GM12891 (cell line): ENCODE results near the gene CHMP4A.
A peak's percentile ranks its signal among the peaks of the same experiment; 100 is the strongest.

Source experiments
- DNase-seq: peaks from one replicate; pipeline ENCODE4 v3.0.0; 2011; ENCODE audit warnings: low spot score; ENCODE audit not compliant: insufficient read length
- FAIRE-seq: peaks from 2 replicates; lab custom pipeline; 2011; peaks lifted over from hg19 to GRCh38; lab: Jason Lieb, UNC
- PAX5 ChIP-seq: IDR thresholded peaks from 2 replicates; pipeline ENCODE4 v1.6.1; 2011; ENCODE audit warnings: low read length, moderate library complexity, mild to moderate bottlenecking; ENCODE audit not compliant: insufficient read depth, severe bottlenecking
- POLR2A ChIP-seq: IDR thresholded peaks from 2 replicates; pipeline ENCODE4 v1.6.1; 2011; ENCODE audit warnings: low read depth, low read length, control low read depth
- POLR2AphosphoS5 ChIP-seq: IDR thresholded peaks from 2 replicates; pipeline ENCODE4 v1.6.1; 2011; ENCODE audit warnings: low read depth, low read length, control low read depth
- POU2F2 ChIP-seq: IDR thresholded peaks from 2 replicates; pipeline ENCODE4 v1.6.1; 2011; ENCODE audit warnings: low read depth, mild to moderate bottlenecking, control low read depth, low read length, moderate library complexity
- SPI1 ChIP-seq: IDR thresholded peaks from 2 replicates; pipeline ENCODE4 v1.6.1; 2011; ENCODE audit warnings: low read depth, low read length, control low read depth
- TAF1 ChIP-seq: IDR thresholded peaks from 2 replicates; pipeline ENCODE4 v1.6.1; 2011; ENCODE audit warnings: low read depth, low read length, control low read depth

The CHMP4A gene

DNA sequence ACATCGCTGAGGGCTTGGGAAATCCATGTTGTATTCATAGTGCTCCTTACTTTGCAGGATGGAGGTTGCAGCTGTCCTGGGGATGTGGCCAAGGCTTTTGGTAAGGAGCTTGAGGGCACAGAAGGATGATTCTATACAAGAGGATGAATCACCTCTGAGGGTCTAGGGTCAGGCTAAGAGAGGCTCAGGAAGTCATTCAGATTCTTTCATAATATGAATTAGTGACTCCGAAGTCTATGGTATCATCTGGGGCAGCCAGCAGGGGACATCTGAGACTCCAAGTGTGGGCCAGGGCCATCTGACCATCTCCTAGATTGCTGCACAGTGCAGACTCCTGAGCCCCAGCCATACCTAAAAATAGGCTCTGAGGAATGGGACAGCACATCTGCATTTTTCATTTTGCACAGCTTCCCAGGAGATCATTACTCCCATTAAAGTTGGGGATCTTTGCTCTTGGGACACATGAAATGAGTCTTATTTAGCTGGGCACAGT lies 24.2 kb upstream of the CHMP4A start:
- TF ChIP-seq TAF1 (no peak), PAX5 (no peak), POU2F2 (no peak), POLR2AphosphoS5 (no peak), SPI1 (no peak), POLR2A (no peak)
- FAIRE-seq (no peak), DNase-seq (no peak)

DNA sequence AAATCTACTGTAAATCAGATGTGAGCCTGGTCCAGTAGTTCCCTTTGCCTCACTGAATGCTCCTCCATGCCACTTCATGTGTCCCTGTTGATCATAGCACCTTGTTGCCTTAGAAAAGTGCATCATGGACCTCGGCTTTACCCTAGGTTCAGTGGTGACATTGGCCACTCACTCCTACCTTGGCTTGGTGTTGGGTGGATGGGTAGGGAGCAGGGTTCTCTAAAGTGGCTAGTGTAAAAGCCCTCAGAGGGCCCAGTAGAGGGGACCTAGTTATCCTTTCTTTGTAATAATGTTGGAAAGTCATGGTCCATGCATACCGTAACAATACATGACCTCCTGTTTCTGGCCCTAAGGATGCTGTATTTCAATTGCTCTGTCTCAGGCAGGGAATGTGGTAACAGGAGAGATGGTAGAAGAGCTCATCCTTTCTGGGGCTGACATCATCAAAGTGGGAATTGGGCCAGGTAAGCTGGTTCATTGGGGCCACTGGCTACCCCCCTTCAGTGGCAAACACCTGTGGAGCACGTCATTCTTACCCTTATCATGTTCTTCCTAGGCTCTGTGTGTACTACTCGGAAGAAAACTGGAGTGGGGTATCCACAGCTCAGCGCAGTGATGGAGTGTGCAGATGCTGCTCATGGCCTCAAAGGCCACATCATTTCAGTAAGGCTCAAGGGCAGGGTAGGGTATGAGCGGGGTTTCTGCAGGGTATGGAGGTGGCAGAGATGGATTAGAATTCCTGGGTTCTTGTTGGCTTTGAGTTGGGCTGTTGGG lies 23.6 kb upstream of the CHMP4A start:
- no peak for FAIRE-seq

GRCh38 chr14:24235804-24236688 lies 22.8 kb upstream of the CHMP4A start:
- no peak for DNase-seq
- TF ChIP-seq POLR2AphosphoS5 = no peak; the same call in 1 of the 2 replicates
- no peak for TF ChIP-seq TAF1
- no peak for TF ChIP-seq SPI1
- TF ChIP-seq POLR2A = no peak
- no peak for TF ChIP-seq PAX5
- no peak for TF ChIP-seq POU2F2
- FAIRE-seq = no peak

More for the DNA sequence above, 23.6 kb upstream of the CHMP4A start:
- TF ChIP-seq POLR2A = peak; percentile 40; the same call in 1 of the 2 replicates
- TF ChIP-seq POLR2AphosphoS5 = peak; percentile 33; the same call in 1 of the 2 replicates
- no peak for TF ChIP-seq PAX5
- no peak for TF ChIP-seq POU2F2
- DNase-seq = no peak

GRCh38 chr14:24234095-24235005 lies 21.1 kb upstream of the CHMP4A start:
- DNase-seq (no peak), FAIRE-seq (no peak)
- TF ChIP-seq TAF1 (no peak), SPI1 (no peak)

GRCh38 chr14:24233538-24233866 lies 20.2 kb upstream of the CHMP4A start:
- peak; percentile 16 for FAIRE-seq
- TF ChIP-seq POU2F2 (no peak), SPI1 (no peak), TAF1 (no peak), PAX5 (no peak), POLR2AphosphoS5 (no peak), POLR2A (no peak)
- DNase-seq = no peak

DNA sequence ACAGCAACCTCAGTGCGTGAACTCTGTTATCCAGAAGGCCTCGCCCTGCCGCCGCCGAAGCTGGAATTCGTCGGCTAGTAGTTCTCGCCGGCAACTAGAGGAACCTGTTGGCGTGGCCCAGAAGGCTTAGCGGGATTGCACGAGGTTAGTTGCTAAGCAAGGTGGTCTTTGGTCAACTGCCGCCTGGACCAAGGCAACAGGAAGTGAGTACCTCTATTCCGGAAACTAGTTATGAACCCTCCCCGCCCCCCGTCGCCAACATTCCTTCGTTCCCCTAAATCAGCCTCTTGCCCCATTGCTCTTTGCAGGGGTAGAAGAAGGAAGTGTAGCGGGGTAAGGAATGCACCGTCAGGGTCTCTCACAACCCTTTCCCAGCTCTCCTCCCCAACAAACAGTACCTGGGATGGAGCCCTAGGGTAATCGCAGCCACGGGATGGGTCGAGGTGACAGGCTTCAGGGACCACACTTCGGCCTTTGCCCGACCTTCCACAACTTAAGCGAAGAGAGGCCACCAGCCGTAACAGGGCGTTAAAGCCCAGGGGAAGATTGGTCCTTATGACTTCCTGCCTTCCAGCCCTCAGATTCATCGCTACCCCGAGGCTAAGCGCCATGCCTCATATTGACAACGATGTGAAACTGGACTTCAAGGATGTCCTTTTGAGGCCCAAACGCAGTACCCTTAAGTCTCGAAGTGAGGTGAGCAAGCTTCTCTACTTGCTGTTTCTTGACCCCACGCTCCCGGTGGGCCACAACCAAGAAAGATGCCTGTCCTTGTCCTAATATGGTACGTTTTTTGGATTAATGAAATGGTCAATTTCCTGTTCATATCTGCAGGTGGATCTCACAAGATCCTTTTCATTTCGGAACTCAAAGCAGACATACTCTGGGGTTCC lies 19.6 kb upstream of the CHMP4A start, which contains the start of gene GMPR2:
TSS of gene GMPR2 (plus strand) at position 285 of the 893 bp plus-strand sequence. CDS start at position 610, 325 bp downstream.
- TF ChIP-seq PAX5 (no peak), SPI1 (peak; percentile 50; the same call in 1 of the 2 replicates), POU2F2 (0 out of 2 replicates have a peak, but pooled peaks have one; percentile 16), TAF1 (peak; percentile 12)
- DNase-seq = no peak
- FAIRE-seq = peak; percentile 56

- DNase-seq = peak; percentile 71
- TF ChIP-seq POLR2AphosphoS5 = peak; percentile 25; the same call in 1 of the 2 replicates
- TF ChIP-seq TAF1 = no peak
- 0 out of 2 replicates have a peak, but pooled peaks have one; percentile 18 for TF ChIP-seq POLR2A
- peak; percentile 80 for FAIRE-seq
Observed at GRCh38 chr14:24232121-24232644, 18.9 kb upstream of the CHMP4A start, which contains the start of gene NEDD8. Gene NEDD8, minus strand, starts transcription at chr14:24232367. Its CDS starts 100 bp downstream, at chr14:24232267.
